ENCODE data around the gene KRT222.

The KRT222 gene

GRCh38 chr17:40608061-40608581, 56.9 kb downstream of the KRT222 start:
- Histone ChIP-seq H3K9me3 (ENCODE audit: insufficient read depth, low read length, severe bottlenecking) (no peaks in the 10 kb centered on the region), H3K4me1 (ENCODE audit: insufficient read depth, low read length) (no peaks in the 10 kb centered on the region), H2AFZ (ENCODE audit: low read depth, low read length) (no peak overlapping the region), H3K27ac (ENCODE audit: low read length) (no peak overlapping the region), H3K9ac (ENCODE audit: low read depth, low read length) (no peak overlapping the region), H4K20me1 (ENCODE audit: insufficient read depth, low read length) (no peaks in the 10 kb centered on the region), H3K27me3 (ENCODE audit: insufficient read depth, low read length, poor library complexity) (peaks cover 1% of the 10 kb centered on the region), H3K4me3 (ENCODE audit: low read depth in 1 of 2, low read length in 2 of 2) (no peak overlapping the region), H3K4me2 (ENCODE audit: insufficient read depth, low read length) (no peak overlapping the region), H3K79me2 (ENCODE audit: insufficient read depth, low read length) (no peaks in the 10 kb centered on the region), H3K36me3 (ENCODE audit: insufficient read depth, low read length) (no peaks in the 10 kb centered on the region)
- DNase-seq (no peak), ATAC-seq (ENCODE audit: insufficient read depth, low read depth) (no peak)
- no peak for TF ChIP-seq CTCF (IDR thresholded peaks at IDR 0.05; ENCODE audit: borderline replicate concordance, extremely low read depth, low read length, poor library complexity, severe bottlenecking)
- no peak for TF ChIP-seq EZH2 (IDR thresholded peaks at IDR 0.05; ENCODE audit: borderline replicate concordance, low read depth, low read length, severe bottlenecking)

GRCh38 chr17:40607641-40608040, 57.3 kb downstream of the KRT222 start:
- no peak overlapping the region for H3K27ac ChIP-seq (ENCODE audit: low read length)
- H3K9ac ChIP-seq (ENCODE audit: low read depth, low read length) = no peak overlapping the region
- H3K79me2 ChIP-seq (ENCODE audit: insufficient read depth, low read length) = no peaks in the 10 kb centered on the region
- ATAC-seq (ENCODE audit: insufficient read depth, low read depth) (no peak), DNase-seq (no peak)
- no peak overlapping the region for H3K4me2 ChIP-seq (ENCODE audit: insufficient read depth, low read length)
- TF ChIP-seq CTCF (IDR thresholded peaks at IDR 0.05; ENCODE audit: borderline replicate concordance, extremely low read depth, low read length, poor library complexity, severe bottlenecking) (no peak), EZH2 (IDR thresholded peaks at IDR 0.05; ENCODE audit: borderline replicate concordance, low read depth, low read length, severe bottlenecking) (no peak)
- no peaks in the 10 kb centered on the region for H3K27me3 ChIP-seq (ENCODE audit: insufficient read depth, low read length, poor library complexity)
- H3K9me3 ChIP-seq (ENCODE audit: insufficient read depth, low read length, severe bottlenecking) = no peaks in the 10 kb centered on the region
- H3K36me3 ChIP-seq (ENCODE audit: insufficient read depth, low read length) = no peaks in the 10 kb centered on the region
- H2AFZ ChIP-seq (ENCODE audit: low read depth, low read length) = no peak overlapping the region
- H3K4me3 ChIP-seq (ENCODE audit: low read depth in 1 of 2, low read length in 2 of 2) = no peak overlapping the region
- H4K20me1 ChIP-seq (ENCODE audit: insufficient read depth, low read length) = no peaks in the 10 kb centered on the region
- no peaks in the 10 kb centered on the region for H3K4me1 ChIP-seq (ENCODE audit: insufficient read depth, low read length)

GRCh38 chr17:40606548-40607353, 58.2 kb downstream of the KRT222 start:
- no peak overlapping the region for H3K9ac ChIP-seq (ENCODE audit: low read depth, low read length)
- no peak overlapping the region for H2AFZ ChIP-seq (ENCODE audit: low read depth, low read length)
- H3K4me3 ChIP-seq (ENCODE audit: low read depth in 1 of 2, low read length in 2 of 2) = no peak overlapping the region
- H3K4me2 ChIP-seq (ENCODE audit: insufficient read depth, low read length) = no peak overlapping the region
- TF ChIP-seq EZH2 (IDR thresholded peaks at IDR 0.05; ENCODE audit: borderline replicate concordance, low read depth, low read length, severe bottlenecking) = no peak
- no peak for TF ChIP-seq CTCF (IDR thresholded peaks at IDR 0.05; ENCODE audit: borderline replicate concordance, extremely low read depth, low read length, poor library complexity, severe bottlenecking)
- no peak overlapping the region for H3K27ac ChIP-seq (ENCODE audit: low read length)
- no peaks in the 10 kb centered on the region for H3K79me2 ChIP-seq (ENCODE audit: insufficient read depth, low read length)
- H3K9me3 ChIP-seq (ENCODE audit: insufficient read depth, low read length, severe bottlenecking) = no peaks in the 10 kb centered on the region
- no peaks in the 10 kb centered on the region for H3K27me3 ChIP-seq (ENCODE audit: insufficient read depth, low read length, poor library complexity)
- no peaks in the 10 kb centered on the region for H3K36me3 ChIP-seq (ENCODE audit: insufficient read depth, low read length)
- H3K4me1 ChIP-seq (ENCODE audit: insufficient read depth, low read length) = no peaks in the 10 kb centered on the region
- ATAC-seq (ENCODE audit: insufficient read depth, low read depth) (no peak), DNase-seq (no peak)
- H4K20me1 ChIP-seq (ENCODE audit: insufficient read depth, low read length) = no peaks in the 10 kb centered on the region

Data from DND-41 (cell line).